Panc1 (cell line): ENCODE measurements around the gene ZNF350. TPM values are rescaled to one million over a fixed set of nuclear protein-coding genes. Genes with fewer than 3 reads are reported as not detected.
A peak's percentile ranks its signal among the peaks of the same experiment; 100 is the strongest.

Experiments used
- ATAC-seq: fragments of 200-7000 bp; cut with Tn5 transposase; 2 replicates; pipeline ENCODE4 v1.9.1; 2020; ENCODE audit warnings: mild to moderate bottlenecking, moderate library complexity
- Bru-seq: library from RNA; stranded (reverse); fragments of 400-500 nt; gene quantifications from one replicate; lab custom pipeline; 2021; lab: Mats Ljungman, UMichigan
- BruChase-seq, 2 experiments: library from RNA; stranded (reverse); fragments of 400-500 nt; gene quantifications; one replicate each; lab custom pipeline; 2021; lab: Mats Ljungman, UMichigan
- BruUV-seq: library from RNA; stranded (reverse); fragments of 400-500 nt; replicated peaks from 2 replicates; lab custom pipeline; 2021; lab: Mats Ljungman, UMichigan
- CTCF ChIA-PET: fragments of 300-600 bp; sonication (Branson Sonifier 250); formaldehyde crosslinking; loops from one replicate; lab custom pipeline; 2022; ENCODE audit warnings: antibody characterized with exemption; lab: Charles Lee
- POLR2A ChIA-PET: fragments of 300-600 bp; sonication (Branson Sonifier 250); formaldehyde crosslinking; loops from one replicate; lab custom pipeline; 2022; ENCODE audit warnings: antibody characterized with exemption; lab: Charles Lee
- DNase-seq: peaks from one replicate; pipeline ENCODE4 v3.0.0-alpha.2; 2010; ENCODE audit warnings: low read depth, low spot score
- H3K27ac ChIP-seq: 2 replicates; pipeline ENCODE4 v1.5.1; 2011; ENCODE audit warnings: mild to moderate bottlenecking, low read length, inconsistent platforms
- H3K27me3 ChIP-seq: fragments of 200-500 bp; sonication (Bioruptor generic); 2 replicates; pipeline ENCODE4 v1.6.0; 2014; ENCODE audit warnings: low read length, inconsistent platforms; ENCODE audit not compliant: control insufficient read depth, insufficient read depth
- H3K36me3 ChIP-seq: fragments of 200-500 bp; sonication (Bioruptor generic); 2 replicates; pipeline ENCODE4 v1.5.1; 2014; ENCODE audit warnings: inconsistent platforms, mild to moderate bottlenecking, low read length, moderate library complexity; ENCODE audit not compliant: control insufficient read depth, insufficient read depth
- H3K4me1 ChIP-seq: 2 replicates; pipeline ENCODE4 v1.5.1; 2011; ENCODE audit warnings: inconsistent platforms, mild to moderate bottlenecking, low read length, moderate library complexity; ENCODE audit not compliant: control insufficient read depth, insufficient read depth
- H3K4me3 ChIP-seq, 2 experiments: 2 replicates each; pipeline ENCODE4 v1.5.1; 2011 to 2012; ENCODE audit warnings: low read depth in 2 of 2, low read length in 2 of 2, mild to moderate bottlenecking in 2 of 2, inconsistent platforms in 1 of 2, moderate library complexity in 1 of 2
- H3K9me3 ChIP-seq: fragments of 200-500 bp; sonication (Bioruptor generic); 2 replicates; pipeline ENCODE4 v1.5.1; 2014; ENCODE audit warnings: low read depth, mild to moderate bottlenecking, inconsistent platforms, low read length, moderate library complexity; ENCODE audit not compliant: control insufficient read depth, insufficient read depth
- POLR2AphosphoS5 ChIP-seq: IDR thresholded peaks from 2 replicates; pipeline ENCODE4 v1.6.1; 2012; ENCODE audit warnings: mild to moderate bottlenecking, low read depth, low read length, moderate library complexity
- SIN3A ChIP-seq: IDR thresholded peaks from 2 replicates; pipeline ENCODE4 v1.6.1; 2012; ENCODE audit warnings: low read depth, mild to moderate bottlenecking, low read length, moderate library complexity, borderline replicate concordance; ENCODE audit not compliant: insufficient read depth
- TCF7L2 ChIP-seq: IDR thresholded peaks from 2 replicates; pipeline ENCODE4 v1.6.1; 2011; ENCODE audit warnings: mild to moderate bottlenecking, low read depth, low read length, inconsistent platforms
- in situ Hi-C: cut with HindIII; loops from 2 replicates; pipeline ENCODE4 v1.10.0; 2016; ENCODE audit warnings: low sequenced_read_pairs, low pct_unique_long_range_greater_than_20kb
- intact Hi-C: fragments of 100-400 bp; cut with micrococcal nuclease; formaldehyde crosslinking; loops from one replicate; pipeline ENCODE4 v1.10.0; 2022; ENCODE audit not compliant: unreplicated experiment
- long read RNA-seq: library from polyadenylated mRNA; unstranded; transcript quantifications from one replicate; pipeline ENCODE4 v2.0.0, GENCODE V29; 2021; ENCODE audit not compliant: unreplicated experiment
- polyA plus RNA-seq: library from polyadenylated mRNA; unstranded; fragments of >200 nt; gene quantifications from one replicate; pipeline ENCODE4 v1.2.1, GENCODE V29; 2012; ENCODE audit warnings: missing spikeins; ENCODE audit not compliant: insufficient read length
- total RNA-seq: library from RNA; stranded (reverse); gene quantifications from one replicate; pipeline ENCODE4 v1.2.1, GENCODE V29; 2021; ENCODE audit not compliant: unreplicated experiment
- TF ChIP-seq, protein P1 (sequence below): fragments of 450-650 bp; IDR thresholded peaks from 2 replicates; pipeline ENCODE4 v1.5.1; 2017; ENCODE audit warnings: mild to moderate bottlenecking
- TF ChIP-seq, protein P2 (sequence below), 2 experiments: IDR thresholded peaks; 2 replicates each; pipeline ENCODE4 v1.6.1; 2011 to 2012; ENCODE audit warnings: low read depth in 2 of 2, control low read depth in 1 of 2, low read length in 1 of 2, mild to moderate bottlenecking in 1 of 2, moderate library complexity in 1 of 2; ENCODE audit not compliant: insufficient read depth in 1 of 2

ZNF350 gene
- total RNA-seq (5.1 TPM), Bru-seq, nascent RNA (percentile 76 among the genes with signal in this experiment), BruChase-seq, experiment 1, labeled RNA remaining after a 2-hour chase (percentile 60 among the genes with signal in this experiment), BruChase-seq, experiment 2, labeled RNA remaining after a 6-hour chase (percentile 55 among the genes with signal in this experiment)
- 4.5 TPM for polyA plus RNA-seq
- long read RNA-seq, transcript ZNF350-201 (5 exons, 2,338 nt), result major isoform, 8 of 10 reads
- long read RNA-seq, partial matches to known transcripts, result 0 of 10 reads
- long read RNA-seq, other reads (novel, unspliced or antisense), result 2 of 10 reads

DNA sequence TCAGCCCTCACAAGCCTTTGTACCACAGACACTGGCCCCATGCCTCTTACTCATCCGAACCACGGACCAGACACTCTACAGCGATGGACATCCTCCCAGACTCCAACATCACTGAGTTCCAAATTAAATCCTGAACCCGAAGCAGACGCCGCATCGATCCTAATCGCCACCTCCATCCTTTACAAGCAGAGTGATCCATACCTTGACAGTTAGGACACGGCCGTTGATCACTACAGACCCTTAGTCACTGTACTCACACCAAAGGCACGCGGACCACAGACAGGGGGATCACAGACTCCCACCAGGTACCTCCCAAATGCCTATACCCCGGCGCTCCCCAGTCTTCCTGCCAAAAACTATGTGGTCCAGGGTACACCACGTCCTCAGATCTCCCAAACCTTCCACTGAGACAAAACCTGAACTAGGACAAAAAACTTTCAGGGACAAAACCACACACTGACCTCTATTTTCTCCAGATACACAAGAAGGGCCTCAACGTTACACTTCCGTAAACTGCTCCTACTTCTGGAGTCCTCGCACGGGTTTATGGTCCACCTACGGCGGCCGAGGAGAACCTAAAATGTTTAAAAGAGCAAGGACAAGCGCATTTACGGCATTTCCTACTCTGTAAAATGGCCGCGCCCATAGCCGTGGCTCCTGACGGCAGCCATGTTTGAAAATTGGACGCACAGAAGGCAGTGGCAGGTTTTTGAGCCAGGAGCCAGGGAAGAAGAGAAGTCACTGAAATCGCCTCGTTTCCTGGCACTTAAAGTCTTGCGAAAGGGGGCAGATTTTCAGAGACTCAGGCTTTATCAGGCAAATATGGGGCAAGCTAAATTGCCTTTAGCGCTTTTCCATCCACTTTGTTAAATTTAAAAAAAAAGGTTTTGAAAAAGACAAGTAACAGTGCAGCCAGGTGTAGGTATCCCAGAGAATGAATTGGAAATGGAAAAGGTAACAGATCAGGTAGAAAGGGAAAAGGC, at the start of gene ZNF350:
Gene ZNF350, minus strand, starts transcription at position 532 of the 983 bp plus-strand sequence. CDS start 12,480 bp downstream, outside the sequence.
- Histone ChIP-seq H3K27ac (peak within 1 kb of the TSS; percentile 84), H3K9me3 (peaks cover 10% of the 10 kb centered on the region; the same call in 1 of the 2 replicates), H3K36me3 (peaks cover 2% of the 10 kb centered on the region; the same call in 1 of the 2 replicates), H3K4me3 (peak within 1 kb of the TSS; percentile 91 to 95), H3K4me1 (no peaks in the 10 kb centered on the region), H3K27me3 (no peaks in the 10 kb centered on the region)
- TF ChIP-seq TCF7L2 (peak; percentile 72), SIN3A (0 out of 2 replicates have a peak, but pooled peaks have one; percentile 45), POLR2AphosphoS5 (peak; percentile 59; the same call in 1 of the 2 replicates)
- TF ChIP-seq, protein P1, sequence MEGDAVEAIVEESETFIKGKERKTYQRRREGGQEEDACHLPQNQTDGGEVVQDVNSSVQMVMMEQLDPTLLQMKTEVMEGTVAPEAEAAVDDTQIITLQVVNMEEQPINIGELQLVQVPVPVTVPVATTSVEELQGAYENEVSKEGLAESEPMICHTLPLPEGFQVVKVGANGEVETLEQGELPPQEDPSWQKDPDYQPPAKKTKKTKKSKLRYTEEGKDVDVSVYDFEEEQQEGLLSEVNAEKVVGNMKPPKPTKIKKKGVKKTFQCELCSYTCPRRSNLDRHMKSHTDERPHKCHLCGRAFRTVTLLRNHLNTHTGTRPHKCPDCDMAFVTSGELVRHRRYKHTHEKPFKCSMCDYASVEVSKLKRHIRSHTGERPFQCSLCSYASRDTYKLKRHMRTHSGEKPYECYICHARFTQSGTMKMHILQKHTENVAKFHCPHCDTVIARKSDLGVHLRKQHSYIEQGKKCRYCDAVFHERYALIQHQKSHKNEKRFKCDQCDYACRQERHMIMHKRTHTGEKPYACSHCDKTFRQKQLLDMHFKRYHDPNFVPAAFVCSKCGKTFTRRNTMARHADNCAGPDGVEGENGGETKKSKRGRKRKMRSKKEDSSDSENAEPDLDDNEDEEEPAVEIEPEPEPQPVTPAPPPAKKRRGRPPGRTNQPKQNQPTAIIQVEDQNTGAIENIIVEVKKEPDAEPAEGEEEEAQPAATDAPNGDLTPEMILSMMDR, result no peak
- TF ChIP-seq, protein P2, sequence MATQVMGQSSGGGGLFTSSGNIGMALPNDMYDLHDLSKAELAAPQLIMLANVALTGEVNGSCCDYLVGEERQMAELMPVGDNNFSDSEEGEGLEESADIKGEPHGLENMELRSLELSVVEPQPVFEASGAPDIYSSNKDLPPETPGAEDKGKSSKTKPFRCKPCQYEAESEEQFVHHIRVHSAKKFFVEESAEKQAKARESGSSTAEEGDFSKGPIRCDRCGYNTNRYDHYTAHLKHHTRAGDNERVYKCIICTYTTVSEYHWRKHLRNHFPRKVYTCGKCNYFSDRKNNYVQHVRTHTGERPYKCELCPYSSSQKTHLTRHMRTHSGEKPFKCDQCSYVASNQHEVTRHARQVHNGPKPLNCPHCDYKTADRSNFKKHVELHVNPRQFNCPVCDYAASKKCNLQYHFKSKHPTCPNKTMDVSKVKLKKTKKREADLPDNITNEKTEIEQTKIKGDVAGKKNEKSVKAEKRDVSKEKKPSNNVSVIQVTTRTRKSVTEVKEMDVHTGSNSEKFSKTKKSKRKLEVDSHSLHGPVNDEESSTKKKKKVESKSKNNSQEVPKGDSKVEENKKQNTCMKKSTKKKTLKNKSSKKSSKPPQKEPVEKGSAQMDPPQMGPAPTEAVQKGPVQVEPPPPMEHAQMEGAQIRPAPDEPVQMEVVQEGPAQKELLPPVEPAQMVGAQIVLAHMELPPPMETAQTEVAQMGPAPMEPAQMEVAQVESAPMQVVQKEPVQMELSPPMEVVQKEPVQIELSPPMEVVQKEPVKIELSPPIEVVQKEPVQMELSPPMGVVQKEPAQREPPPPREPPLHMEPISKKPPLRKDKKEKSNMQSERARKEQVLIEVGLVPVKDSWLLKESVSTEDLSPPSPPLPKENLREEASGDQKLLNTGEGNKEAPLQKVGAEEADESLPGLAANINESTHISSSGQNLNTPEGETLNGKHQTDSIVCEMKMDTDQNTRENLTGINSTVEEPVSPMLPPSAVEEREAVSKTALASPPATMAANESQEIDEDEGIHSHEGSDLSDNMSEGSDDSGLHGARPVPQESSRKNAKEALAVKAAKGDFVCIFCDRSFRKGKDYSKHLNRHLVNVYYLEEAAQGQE (IDR thresholded peaks at IDR 0.05; ENCODE audit: insufficient read depth in 1 of 2, low read depth in 2 of 2, low read length in 1 of 2), result no peak
- TSS peak; percentile 85 for BruUV-seq
- intact Hi-C loops, result no loop called here
- CTCF ChIA-PET, result no interaction called here
- ATAC-seq, result peak; percentile 100
- in situ Hi-C loops, result no loop called here
- DNase-seq, result peak; percentile 68
- POLR2A ChIA-PET, result no interaction called here

DNA sequence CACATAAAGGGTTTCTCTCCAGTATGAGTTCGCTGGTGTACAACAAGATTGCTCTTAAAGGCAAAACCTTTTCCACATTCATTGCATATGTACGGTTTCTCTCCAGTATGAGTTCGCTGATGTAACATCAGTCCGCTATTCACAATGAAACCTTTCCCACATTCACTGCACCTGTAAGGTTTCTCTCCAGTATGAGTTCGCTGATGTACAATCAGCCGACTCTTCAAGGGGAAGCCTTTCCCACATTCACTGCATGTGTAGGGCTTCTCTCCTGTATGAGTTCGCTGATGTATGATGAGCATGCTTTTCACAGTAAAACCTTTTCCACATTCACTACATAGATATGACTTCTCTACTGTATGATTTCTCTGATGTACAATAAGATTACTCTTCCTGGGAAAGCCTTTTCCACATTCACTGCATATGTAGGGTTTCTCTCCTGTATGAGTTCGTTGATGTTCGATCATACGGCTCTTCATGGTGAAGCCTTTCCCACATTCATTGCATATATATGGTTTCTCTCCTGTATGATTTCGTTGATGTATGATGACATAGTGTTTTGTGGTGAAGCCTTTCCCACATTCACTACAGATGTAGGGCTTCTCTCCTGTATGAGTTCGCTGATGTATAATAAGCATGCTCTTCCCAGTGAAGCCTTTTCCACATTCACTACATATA, 47.5 kb upstream of the ZNF350 start:
- no TSS peak for BruUV-seq
- ATAC-seq (no peak), DNase-seq (no peak)
- ChIA-PET CTCF (no interaction called here), POLR2A (no interaction called here)
- Histone ChIP-seq H3K36me3 (peaks cover 2% of the 10 kb centered on the region; the same call in 1 of the 2 replicates), H3K4me1 (no peaks in the 10 kb centered on the region), H3K27me3 (no peaks in the 10 kb centered on the region), H3K9me3 (peaks cover 43% of the 10 kb centered on the region; the same call in 1 of the 2 replicates), H3K4me3 (no peak overlapping the region), H3K27ac (no peak overlapping the region)
- in situ Hi-C loops, result no loop called here
- intact Hi-C loops, result no loop called here
- TF ChIP-seq, protein P2 (IDR thresholded peaks at IDR 0.05; ENCODE audit: insufficient read depth in 1 of 2, low read depth in 2 of 2, low read length in 1 of 2), result no peak
- TF ChIP-seq TCF7L2, result no peak
- TF ChIP-seq, protein P1, result no peak
- no peak for TF ChIP-seq SIN3A
- TF ChIP-seq POLR2AphosphoS5, result no peak
